Right forelimb (tissue), 1 donor: Measurements from ENCODE around the gene ATP5F1B.
A peak's percentile ranks its signal among the peaks of the same experiment; 100 is the strongest.

Experiments
- DNase-seq: peaks from one replicate; pipeline ENCODE4 v3.0.0-alpha.2; 2018

ATP5F1B gene

DNA sequence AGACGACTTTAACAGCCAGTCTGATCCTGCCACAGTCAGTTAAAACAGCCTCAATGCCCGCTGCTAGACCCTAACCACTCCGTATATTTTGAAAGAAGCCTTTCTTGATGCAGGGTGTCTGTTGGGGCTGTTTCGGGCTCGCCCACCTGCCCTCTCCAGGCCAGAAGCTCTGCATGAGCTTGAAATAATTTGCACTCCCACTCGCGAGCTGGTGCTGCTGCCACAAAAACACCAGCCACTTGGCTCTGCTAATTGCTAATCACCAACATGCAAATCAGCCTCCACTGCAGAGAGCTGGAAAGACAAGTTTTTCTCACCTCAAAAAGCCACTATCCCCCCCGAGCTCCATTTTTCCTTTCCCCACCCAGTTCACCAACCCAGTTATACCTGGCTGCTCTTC lies 31.2 kb downstream of the ATP5F1B start:
- no peak for DNase-seq

DNA sequence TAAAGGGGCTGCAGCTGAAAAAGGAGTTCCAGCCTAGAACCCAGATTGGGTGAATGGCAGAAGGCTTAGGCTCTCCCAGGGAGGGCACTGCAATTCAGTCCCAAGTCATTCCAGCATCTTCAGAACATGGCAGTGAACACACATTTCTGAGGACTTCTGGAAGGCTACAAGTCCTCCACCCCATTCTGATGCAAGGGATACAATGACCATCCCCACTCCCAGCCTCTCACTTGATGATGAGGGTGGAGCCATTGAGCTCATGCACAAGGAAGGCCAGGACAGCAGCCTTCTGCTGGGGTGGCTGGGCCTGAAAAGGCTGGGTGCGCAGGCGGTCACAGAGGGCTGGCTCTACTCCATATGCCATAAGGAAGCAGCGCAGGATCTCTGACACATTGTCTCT lies 41.4 kb downstream of the ATP5F1B start:
- no peak for DNase-seq

DNA sequence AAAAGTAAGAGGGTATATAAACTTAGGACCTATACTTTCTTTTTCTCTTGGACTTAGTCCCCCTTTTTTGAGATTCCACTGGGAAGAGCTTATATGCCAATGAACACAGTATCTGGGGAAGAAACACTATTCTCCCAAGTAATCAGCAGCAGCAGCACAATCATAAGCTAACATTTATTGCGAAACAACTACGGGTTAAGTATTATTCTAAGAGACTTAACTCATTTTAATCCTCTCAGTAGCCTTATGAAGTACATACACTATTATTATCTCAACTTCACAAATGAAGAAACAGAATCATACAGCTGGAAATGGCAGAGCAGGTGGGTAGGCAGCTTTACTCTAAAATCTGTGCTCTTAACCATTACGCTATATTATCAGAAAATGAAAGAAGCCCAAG lies 43.5 kb downstream of the ATP5F1B start:
- DNase-seq, result no peak

DNA sequence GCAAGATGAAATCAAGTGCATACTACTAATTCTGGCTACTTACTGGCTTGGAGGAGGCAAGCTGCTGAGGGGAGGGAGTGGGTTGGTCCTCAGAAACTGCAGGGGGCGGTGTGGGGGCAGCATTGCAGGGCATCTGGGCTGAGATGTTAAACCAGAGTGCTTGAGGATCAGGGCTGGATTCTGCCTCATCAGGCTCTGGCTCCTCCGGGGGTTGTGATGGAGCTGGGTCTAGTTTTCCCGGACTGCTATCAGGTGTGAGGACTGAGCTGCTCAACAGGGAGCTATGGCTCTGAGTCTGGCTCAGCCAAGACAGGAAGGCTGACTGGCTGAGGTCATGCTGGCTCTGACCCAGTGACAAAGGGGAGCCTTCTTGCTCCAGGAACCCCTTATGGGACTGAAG lies 44.3 kb downstream of the ATP5F1B start:
- DNase-seq, result no peak

DNA sequence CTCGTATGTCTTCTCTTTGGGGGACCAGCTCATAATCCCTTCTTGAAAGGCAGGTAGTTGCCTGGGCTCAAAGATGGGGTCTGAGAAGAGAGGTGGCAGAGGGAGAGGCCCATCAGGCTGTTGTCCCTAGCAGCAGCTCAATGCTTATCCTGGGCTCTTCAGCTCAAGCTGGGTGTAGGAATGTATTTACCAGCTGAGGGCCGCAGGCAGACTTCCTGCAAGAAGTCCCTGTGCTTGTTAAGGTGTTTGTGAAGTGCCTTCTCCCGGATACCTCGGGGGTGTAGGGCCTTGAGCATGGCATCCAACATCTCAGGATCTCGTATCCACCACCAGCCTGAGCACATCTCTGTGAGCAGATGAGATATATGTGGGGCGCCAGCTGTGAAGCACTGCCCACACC lies 45.0 kb downstream of the ATP5F1B start:
- no peak for DNase-seq

DNA sequence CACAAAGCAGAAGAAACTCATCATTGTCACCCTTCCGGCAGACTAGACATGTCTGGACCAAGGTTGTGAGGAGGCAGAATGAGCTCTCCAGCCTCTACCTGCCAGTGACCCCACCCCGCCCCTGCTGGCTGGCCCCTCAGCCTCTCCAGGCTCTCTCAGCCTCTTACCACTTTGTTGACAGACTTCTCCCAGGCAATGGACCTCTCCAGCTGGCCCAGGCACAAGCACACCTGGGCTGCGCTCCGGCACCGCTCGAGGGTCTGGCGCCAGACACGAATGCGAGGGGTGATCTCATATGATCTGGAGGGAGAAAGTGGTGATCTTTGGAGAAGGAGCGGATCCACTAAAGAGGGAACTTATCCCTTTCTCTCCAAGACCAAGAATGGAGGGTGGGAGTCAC lies 46.0 kb downstream of the ATP5F1B start:
- no peak for DNase-seq

DNA sequence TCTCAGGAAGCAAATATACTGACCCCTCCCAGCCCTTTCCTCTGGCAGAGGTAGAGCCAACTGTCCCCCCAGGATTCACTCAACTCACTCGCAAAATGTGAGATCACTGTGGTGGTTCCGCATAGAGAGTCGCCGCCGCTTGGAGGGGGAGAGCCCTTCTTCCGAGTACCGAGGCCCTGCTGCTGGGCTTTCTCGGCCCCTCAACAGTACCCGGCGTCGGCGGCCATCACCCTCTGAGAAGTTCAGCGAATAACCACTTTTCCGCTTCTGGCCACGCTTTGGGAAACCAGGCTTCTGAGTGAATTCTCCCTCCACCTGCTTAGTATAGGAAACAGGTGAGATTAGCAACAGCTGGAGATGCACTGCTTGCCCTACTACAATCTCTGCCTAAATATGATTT lies 46.7 kb downstream of the ATP5F1B start:
- DNase-seq, result no peak

DNA sequence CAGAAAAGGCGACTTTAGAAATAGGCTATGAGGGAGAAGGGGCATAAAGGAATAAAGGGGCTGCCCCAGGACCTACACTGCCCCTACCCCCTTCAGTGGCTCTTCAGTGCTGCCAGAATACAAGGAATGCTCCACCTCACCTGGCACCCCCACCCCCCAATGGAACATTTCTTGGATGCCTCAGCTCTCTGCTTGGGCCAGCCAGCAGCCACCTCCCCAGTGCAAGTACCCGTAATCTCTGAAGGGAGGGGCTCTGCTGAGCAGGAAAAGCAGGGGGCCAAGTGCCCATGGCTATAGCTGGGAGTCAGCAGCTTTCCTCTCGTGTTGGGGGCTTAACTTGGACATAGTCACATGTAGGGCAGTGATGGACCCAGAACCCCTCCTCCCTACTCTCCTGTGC lies 49.0 kb downstream of the ATP5F1B start:
- DNase-seq, result no peak

DNA sequence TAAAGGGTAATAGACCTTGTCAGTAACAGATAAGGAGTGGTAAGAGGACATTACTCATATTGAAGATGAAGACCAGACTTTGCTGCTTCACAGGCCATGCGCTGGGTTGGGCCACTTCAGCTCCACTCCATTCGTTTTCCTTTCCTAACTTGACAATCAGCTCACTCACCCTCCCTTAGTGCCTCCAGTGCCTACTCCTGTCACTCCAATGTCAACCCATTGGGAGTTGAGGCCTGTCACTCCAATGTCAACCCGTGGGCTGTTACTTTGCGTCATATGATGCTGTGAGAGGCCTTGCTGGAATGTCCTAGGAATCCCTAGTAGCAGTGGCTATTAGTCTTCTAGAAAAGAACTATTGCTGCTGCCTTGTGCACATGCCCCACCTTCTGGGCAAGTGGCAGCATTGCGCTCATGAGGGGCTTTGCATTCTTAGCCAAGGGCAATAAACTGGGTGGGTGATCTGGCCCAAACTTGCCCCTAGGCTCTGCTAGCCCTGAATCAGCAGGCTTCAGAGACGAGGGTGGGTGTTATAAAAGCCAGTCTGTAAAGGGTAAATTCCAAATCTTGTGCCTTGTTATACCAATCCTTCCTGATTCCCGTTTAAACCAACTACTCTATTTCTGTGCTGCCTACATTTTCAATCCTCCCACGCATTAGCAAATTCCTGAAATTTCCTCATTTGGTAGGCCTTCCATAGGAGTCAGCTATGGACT lies 51.7 kb downstream of the ATP5F1B start:
- peak; percentile 72 for DNase-seq

DNA sequence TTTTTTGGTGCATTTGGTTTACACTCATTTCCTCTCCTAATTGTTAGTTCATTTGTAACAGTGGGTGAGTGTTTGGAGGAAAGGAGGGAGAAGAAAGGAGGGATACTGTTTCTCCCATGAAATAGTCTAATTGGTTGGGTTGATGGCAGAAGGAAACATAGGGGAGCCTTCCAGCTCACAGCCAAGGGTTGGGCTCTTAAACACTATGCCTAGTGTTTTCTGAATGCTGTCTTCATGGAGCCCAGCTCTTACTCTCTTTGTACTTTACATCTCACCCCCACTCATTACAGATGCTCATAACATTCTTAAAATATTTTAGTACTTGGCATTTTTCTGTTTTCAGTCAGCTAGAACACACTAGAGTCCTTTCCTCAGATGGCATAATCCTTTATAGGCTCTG lies 53.8 kb downstream of the ATP5F1B start:
- DNase-seq, result no peak

DNA sequence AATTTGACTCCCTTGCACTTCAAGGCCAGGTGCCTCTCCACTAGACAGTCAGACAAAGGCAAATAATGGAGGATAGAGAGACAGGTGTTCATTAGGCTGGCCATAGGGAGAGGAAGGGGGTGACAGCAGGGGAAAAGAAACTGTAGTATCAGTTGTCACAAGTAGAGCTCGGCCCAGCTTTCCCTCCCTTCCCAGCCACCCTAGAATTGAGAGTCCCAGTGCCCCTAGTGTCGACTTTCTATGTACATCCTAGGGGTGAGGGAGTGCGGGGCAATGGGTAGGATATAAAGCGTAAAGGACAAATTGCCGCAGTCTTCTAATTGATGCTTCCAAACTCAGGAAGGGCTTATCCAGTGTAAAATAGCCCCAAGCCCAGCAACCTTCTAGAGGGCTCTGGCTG lies 54.7 kb downstream of the ATP5F1B start:
- no peak for DNase-seq

DNA sequence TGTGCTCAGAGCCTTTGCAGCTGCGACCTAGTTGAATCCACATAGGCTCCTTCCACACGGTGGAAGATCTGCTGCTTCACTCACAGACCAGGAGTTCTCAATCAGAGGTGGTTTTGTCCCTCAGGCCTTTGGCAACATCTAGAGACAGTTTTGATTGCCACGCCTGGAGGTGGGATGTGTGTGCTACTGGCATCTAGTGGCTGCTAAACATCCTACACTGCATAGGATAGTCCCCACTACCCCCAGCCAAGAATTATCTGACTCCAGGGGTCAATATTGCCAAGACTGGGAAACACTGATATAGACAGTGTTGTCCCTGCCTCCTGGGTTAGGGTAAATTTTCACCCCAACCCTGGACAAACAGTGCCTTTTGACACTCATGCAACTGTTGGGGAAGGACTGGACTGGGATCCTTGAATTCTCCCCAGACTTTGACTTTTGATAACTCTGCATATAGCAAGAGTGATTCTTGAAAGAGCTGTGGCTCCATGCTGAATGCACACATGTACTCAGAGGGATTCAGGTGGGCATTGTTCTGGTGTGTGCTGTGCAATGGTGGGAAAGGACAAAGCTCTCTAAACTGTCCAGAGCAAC lies 55.5 kb downstream of the ATP5F1B start:
- DNase-seq, result no peak

DNA sequence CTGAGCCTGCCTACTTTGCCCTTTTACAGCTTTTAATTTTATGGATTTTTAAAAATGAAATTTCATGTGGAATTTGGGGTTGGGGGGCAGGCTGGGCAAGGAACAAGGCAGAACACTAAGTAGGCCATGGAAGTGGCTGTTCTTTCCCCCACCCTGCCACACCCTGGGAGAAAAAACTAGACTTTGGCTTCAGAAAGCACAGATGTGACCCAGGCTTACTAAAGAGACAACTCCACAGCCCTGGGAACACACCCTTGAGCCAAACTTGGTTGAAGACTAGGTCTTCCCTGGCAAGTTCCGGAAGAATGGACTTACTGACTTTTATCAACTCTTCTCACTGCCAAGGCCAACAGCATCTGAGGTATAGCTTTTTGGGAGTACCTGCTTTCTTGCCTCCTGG lies 56.0 kb downstream of the ATP5F1B start:
- DNase-seq, result no peak
